Activated CD8-positive, alpha-beta memory T cell treated with anti-CD3 and anti-CD28 coated beads, Interleukin-2, amount 10 ng/mL, durations not matched to agents 7 days and 5 days (primary cell): ENCODE measurements around the gene NRM. TPM values are rescaled to one million over a fixed set of nuclear protein-coding genes. Genes with fewer than 3 reads are reported as not detected.

Experiments used
- ATAC-seq: fragments of 150-1000 bp; cut with Tn5 transposase; one replicate; pipeline ENCODE4 v1.10.0; 2021; ENCODE audit warnings: moderate library complexity
- CTCF ChIA-PET: fragments of 350-600 bp; sonication (Branson Sonifier 250); formaldehyde crosslinking; loops from one replicate; lab custom pipeline; 2021; ENCODE audit warnings: antibody characterized with exemption; lab: Charles Lee
- DNase-seq: peaks from one replicate; pipeline ENCODE4 v3.0.0-alpha.2; 2020
- H3K27ac Mint-ChIP-seq: one replicate; pipeline ENCODE4 v1.8.0; 2021; ENCODE audit warnings: mild to moderate bottlenecking, mixed read lengths
- H3K27me3 Mint-ChIP-seq: one replicate; pipeline ENCODE4 v1.8.0; 2021; ENCODE audit warnings: mixed read lengths
- H3K36me3 Mint-ChIP-seq: one replicate; pipeline ENCODE4 v1.8.0; 2021; ENCODE audit warnings: mild to moderate bottlenecking, mixed read lengths
- H3K4me1 Mint-ChIP-seq: one replicate; pipeline ENCODE4 v1.8.0; 2021; ENCODE audit warnings: mixed read lengths
- H3K4me3 Mint-ChIP-seq: one replicate; pipeline ENCODE4 v1.8.0; 2021; ENCODE audit warnings: mild to moderate bottlenecking, moderate library complexity, mixed read lengths
- H3K9me3 Mint-ChIP-seq: one replicate; pipeline ENCODE4 v1.8.0; 2022; ENCODE audit warnings: low read depth, mixed read lengths
- total RNA-seq, 2 experiments: library from RNA; stranded (reverse); gene quantifications; one replicate each; pipeline ENCODE4 v1.2.3, GENCODE V29; 2021

The NRM gene
- total RNA-seq, 2 experiments from 2014 or later, result 30.2 to 36.4 TPM

DNA sequence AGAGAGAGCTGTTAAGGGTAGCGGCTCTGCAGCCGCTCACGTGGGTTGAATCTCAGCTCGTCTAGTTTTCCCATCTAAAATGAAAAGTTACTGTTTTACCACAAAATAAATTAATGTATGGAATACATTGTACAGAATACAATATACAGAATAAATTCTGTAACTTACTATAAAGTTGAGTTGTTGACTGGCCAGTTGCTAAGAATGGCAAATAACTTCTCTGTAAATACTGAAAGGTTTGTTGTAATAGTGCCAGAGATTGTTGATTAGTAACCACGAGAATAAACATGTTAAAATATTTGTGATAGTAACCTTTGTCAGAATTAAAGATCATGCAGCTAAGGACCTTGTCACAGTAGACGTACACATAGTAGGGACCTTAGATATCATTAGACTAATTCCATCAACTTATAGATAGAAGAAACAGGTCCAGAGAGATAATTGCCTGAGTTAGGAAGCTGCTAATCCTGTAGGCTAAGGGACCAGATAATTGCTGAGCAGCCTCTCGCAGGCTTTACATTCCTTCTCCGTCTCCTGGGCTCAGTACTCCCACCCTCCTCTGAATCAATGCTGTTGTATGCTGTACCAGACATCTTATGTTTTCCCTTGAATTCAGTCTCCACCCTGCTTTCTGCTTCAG lies 544 bp upstream of the NRM start:
- Mint-ChIP-seq H3K36me3 (peaks cover 5% of the 10 kb centered on the region), H3K9me3 (no peaks in the 10 kb centered on the region), H3K27ac (peak overlapping the region; percentile 58), H3K4me1 (peaks cover 40% of the 10 kb centered on the region), H3K4me3 (peak overlapping the region; percentile 80), H3K27me3 (no peaks in the 10 kb centered on the region)
- CTCF ChIA-PET, result interaction anchor here (0.9 to 5.3 kb wide), 9 partner anchors 11 to 50 kb away, joined by 3 to 26 read pairs (median 5); partner anchors contain the start of gene DHX16
- no peak for ATAC-seq
- DNase-seq, result no peak

DNA sequence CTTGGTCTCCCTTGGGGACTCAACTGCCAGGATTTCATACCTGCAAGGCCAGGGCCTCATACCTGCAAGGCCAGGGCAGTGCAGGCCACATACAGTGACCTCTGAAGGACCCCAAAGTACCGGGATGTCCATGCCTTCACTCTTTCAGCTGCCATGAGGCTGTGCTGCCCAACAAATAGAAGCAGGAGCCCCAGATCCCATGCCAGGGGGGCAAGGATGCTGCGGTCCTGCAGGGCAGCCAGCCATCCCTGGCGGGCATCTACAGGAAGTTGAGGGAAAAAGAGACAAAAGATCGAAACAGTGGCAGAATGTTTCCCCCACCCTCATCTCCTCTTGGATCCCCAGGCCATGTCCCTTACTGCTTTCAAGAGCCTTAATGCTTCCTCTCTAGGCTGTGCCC lies 799 bp downstream of the NRM start:
- CTCF ChIA-PET, result interaction anchor here (0.8 to 5.3 kb wide), 7 partner anchors 10 to 145 kb away, joined by 3 to 26 read pairs (median 21); partner anchors contain the start of gene DHX16
- DNase-seq (no peak), ATAC-seq (no peak)
- Mint-ChIP-seq H3K4me1 (peaks cover 40% of the 10 kb centered on the region), H3K4me3 (peak overlapping the region; percentile 80), H3K36me3 (peaks cover 18% of the 10 kb centered on the region), H3K9me3 (no peaks in the 10 kb centered on the region), H3K27ac (peak overlapping the region; percentile 77), H3K27me3 (no peaks in the 10 kb centered on the region)

DNA sequence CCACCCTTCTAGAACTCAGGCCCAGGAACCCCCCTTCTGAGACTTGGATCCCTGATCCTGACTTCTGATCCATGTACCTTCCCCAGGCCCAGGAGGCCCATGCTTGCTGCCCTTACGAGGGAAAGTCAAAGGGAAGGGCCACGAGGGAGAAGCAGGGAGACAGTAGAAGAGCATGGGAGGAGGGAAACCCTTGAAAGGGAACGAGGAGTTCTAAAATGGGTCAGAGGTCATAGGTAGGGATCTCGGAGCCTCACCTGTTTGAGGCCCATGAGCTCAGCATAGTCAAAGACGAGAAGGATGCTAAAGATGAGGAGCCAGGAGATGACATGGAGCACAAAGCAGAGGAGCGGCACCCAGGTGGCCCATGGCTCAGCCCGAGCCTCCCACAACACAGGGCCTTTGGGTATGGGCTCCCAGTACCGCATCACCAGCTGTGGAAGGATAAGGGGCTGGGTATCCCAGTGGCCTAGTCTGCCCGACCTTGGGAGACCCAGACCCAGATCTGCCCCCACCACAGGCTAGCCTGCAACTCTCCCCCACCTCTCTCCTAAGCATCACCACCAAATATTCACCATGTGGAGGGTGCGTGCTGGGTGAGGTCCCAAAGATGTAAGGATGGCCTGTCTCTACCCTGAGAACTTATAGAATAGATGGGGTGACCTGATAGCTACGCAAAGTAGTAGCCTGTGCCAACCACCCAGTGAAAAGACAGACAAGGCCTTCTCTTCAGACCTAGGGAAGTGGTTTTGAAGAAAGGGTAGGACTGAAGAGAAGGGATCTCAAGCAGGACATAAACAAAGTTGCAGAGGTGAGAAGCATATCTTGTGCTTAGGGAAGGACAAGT lies 1.5 kb downstream of the NRM start:
- no peak for ATAC-seq
- H3K36me3 Mint-ChIP-seq, result peaks cover 20% of the 10 kb centered on the region
- H3K27me3 Mint-ChIP-seq, result no peaks in the 10 kb centered on the region
- no peaks in the 10 kb centered on the region for H3K9me3 Mint-ChIP-seq
- H3K4me3 Mint-ChIP-seq, result peak overlapping the region; percentile 80
- DNase-seq, result no peak
- CTCF ChIA-PET, result interaction anchor here (0.8 to 4.9 kb wide), 7 partner anchors 10 to 145 kb away, joined by 3 to 23 read pairs (median 12); partner anchors contain the start of gene MDC1
- peaks cover 40% of the 10 kb centered on the region for H3K4me1 Mint-ChIP-seq
- peak overlapping the region; percentile 77 for H3K27ac Mint-ChIP-seq

DNA sequence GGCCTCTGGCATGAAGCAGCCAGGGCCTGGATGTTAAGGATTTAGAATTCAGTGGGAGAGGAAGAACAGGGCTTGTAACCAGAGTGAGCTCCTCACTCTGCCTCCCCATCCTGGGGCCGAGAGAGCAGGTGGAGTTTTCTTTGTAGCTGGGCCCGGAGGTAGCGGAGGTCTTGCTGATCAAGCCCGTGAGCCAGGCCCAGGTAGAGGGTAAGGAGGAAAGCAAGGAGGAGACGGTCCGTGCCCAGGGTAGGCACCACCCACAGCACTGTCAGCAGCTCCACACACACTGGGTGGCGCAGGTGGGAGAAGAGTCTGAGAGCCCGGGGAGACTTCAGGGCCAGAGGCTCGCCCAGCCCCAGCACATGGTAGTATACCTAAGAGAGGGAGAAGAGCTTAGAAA lies 2.2 kb downstream of the NRM start:
- CTCF ChIA-PET, result interaction anchor here (0.9 to 4.9 kb wide), 9 partner anchors 10 to 225 kb away, joined by 3 to 23 read pairs (median 7); partner anchors contain the start of genes MDC1, MRPS18B, PPP1R10 and VARS2
- H3K4me1 Mint-ChIP-seq, result peaks cover 40% of the 10 kb centered on the region

GRCh38 chr6:30687659-30688431 lies 2.9 kb downstream of the NRM start:
- DNase-seq (no peak), ATAC-seq (no peak)
- peak overlapping the region; percentile 87 for H3K27ac Mint-ChIP-seq
- peaks cover 40% of the 10 kb centered on the region for H3K4me1 Mint-ChIP-seq
- CTCF ChIA-PET, result interaction anchor here (0.6 to 4.9 kb wide), 11 partner anchors 9 to 226 kb away, joined by 3 to 23 read pairs (median 7); partner anchors contain the start of genes MDC1, MRPS18B, PPP1R10 and TUBB
- peak overlapping the region; percentile 90 for H3K4me3 Mint-ChIP-seq
- no peaks in the 10 kb centered on the region for H3K9me3 Mint-ChIP-seq
- H3K27me3 Mint-ChIP-seq, result no peaks in the 10 kb centered on the region
- peaks cover 34% of the 10 kb centered on the region for H3K36me3 Mint-ChIP-seq

More for the DNA sequence above, 2.2 kb downstream of the NRM start:
- Mint-ChIP-seq H3K36me3 (peaks cover 26% of the 10 kb centered on the region), H3K9me3 (no peaks in the 10 kb centered on the region), H3K27me3 (no peaks in the 10 kb centered on the region), H3K4me3 (peak overlapping the region; percentile 90), H3K27ac (peak overlapping the region; percentile 87)
- no peak for DNase-seq
- ATAC-seq, result no peak

DNA sequence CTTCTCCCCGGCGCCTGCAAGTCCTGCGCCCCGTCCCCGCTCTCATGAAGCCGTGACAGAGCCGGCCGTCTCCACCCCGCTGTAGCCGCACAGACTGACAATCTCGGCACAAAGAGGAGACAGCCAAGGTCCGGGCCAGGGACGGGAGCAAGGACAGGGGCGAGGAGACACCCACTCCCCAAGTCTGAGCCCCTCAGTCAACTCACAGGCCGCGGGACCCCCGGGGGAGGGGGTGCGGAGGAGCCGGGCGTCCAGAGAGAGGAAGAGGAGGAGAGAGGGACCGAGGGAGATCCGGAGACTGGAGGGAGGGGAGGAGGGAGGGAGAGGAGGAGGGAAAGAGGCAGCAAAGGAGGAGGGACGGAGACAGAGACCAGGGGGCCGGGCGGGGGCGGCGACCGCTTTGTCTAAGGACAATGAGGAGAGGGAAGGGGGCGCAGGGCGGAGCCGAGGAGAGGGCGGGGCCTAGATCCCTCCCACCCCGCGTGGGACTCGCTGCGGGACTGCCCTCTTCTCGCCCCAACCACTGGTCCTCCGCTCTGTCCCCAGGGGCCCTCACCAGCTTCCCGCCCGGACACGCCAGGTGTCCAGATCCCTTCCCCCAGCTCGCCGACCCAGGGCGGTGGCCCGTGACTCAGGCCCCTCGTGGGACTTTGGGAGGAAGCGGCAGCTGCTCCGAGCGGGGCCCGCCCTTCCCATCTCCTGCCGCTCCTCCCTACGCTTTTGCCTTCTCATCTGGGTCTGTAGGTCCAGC lies 3.7 kb downstream of the NRM start:
- no peaks in the 10 kb centered on the region for H3K9me3 Mint-ChIP-seq
- H3K27ac Mint-ChIP-seq, result peak overlapping the region; percentile 87
- peak; percentile 37 for ATAC-seq

DNA sequence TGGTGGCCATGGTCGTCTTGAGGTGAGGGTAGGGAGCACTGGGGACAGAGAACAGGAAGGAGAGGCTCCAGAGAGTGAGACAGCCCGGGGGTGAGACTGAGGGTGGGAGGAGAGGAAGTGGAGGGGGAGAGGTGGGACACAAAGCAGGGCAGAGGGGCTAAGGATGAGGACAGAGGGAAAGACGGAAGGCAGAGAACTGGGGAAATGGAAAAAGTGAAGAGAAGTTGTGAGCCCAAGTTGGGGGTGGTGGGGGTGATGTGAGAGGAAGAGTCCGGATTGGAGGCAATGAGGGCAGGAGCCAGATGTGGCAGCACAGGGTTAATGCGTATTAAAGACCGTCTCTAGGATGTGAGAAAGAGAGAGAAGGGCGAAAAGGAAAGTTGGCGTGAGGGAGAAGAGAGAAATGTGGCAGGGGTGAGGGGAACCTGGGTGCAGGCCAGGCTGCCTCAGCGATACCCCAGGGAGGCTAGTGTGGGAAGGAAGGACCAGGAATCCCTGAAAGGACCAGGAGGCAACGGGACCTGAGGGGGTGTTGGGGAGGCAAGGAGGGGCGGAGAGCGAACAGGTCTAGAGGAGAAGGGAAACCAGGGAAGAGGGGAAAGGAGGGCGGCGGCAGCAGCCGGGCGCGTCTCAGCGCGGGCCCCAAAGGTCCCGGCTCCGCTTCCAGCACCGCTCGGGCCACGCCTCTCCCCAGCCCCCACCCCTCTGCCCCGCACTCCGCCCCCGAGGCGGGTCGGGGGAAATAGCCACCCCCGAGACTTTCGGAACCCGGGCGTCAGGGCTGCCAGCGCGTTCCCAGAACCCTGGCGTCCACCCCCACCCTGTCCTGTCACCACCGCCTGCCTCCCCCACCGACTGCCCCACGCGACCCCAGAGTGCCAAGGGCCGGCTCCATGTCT lies 4.5 kb downstream of the NRM start, which contains the start of gene PPP1R18:
PPP1R18 (minus strand) TSS at position 637 of the 899 bp plus-strand sequence; CDS start at position 10, 627 bp downstream.
- Mint-ChIP-seq H3K36me3 (peaks cover 47% of the 10 kb centered on the region), H3K27ac (peak within 1 kb of the TSS; percentile 87), H3K27me3 (no peaks in the 10 kb centered on the region), H3K9me3 (no peaks in the 10 kb centered on the region), H3K4me3 (peak within 1 kb of the TSS; percentile 90), H3K4me1 (peaks cover 34% of the 10 kb centered on the region)
- peak; percentile 43 for ATAC-seq
- DNase-seq, result peak; percentile 89
- CTCF ChIA-PET, result interaction anchor here (1.2 to 23.7 kb wide), 4 partner anchors 14 to 40 kb away, joined by 3 to 936 read pairs (median 6); partner anchors contain the start of genes DHX16, FLOT1, MDC1 and TUBB

More for the DNA sequence above, 3.7 kb downstream of the NRM start:
- Mint-ChIP-seq H3K36me3 (peaks cover 40% of the 10 kb centered on the region), H3K4me3 (peak overlapping the region; percentile 90), H3K4me1 (peaks cover 38% of the 10 kb centered on the region), H3K27me3 (no peaks in the 10 kb centered on the region)
- CTCF ChIA-PET, result interaction anchor here (0.6 to 4.9 kb wide), 9 partner anchors 8 to 72 kb away, joined by 3 to 23 read pairs (median 7); partner anchors contain the start of genes MDC1 and TUBB
- peak; percentile 88 for DNase-seq

DNA sequence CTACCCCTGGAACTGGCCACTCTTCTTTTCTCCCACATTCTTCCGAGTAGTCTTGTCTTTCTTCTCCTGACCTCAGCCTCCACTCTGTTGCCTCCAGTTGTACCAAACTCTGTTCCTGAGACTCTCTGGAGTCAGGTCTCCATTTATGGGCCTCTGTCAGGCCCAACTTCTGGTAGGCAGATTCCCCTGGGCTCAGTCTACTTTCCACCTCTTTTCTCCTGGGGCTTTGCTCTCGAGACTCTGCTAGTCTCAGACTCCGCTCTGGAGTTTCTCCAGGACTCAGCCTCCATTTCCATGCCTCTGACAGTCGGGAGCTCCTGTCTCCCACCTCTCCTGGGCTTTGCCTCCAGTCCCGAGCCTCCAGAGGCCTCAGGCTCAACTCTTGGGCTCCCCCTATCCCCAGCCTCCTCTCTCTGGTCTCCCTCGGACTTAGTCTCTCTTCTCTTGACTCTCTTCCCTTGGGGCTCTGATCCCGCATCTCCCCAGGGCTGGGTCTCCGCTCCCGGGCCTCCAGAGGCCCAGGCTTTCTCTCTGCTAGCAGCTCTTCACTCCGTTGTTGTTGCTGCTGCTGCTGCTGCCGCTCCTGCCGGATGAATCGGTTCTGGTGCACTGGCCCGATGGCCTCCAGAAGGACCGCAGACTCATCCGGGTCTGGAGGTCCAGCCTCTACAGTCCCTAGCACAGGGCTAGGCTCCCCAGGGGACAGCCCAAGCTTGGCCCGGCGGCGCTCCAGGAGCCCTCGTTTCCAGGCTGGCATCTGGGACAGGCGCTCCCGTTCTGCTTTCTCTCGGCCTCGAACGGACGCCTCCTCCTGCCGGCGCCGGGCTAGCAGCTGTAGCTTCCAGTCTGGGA lies 5.4 kb downstream of the NRM start:
- H3K36me3 Mint-ChIP-seq, result peaks cover 54% of the 10 kb centered on the region
- ATAC-seq (no peak), DNase-seq (peak; percentile 65)
- no peaks in the 10 kb centered on the region for H3K27me3 Mint-ChIP-seq
- H3K9me3 Mint-ChIP-seq, result no peaks in the 10 kb centered on the region
- CTCF ChIA-PET, result interaction anchor here (1.2 to 23.7 kb wide), 6 partner anchors 11 to 41 kb away, joined by 3 to 936 read pairs (median 6); partner anchors contain the start of genes DHX16, FLOT1, MDC1 and TUBB
- H3K4me1 Mint-ChIP-seq, result peaks cover 35% of the 10 kb centered on the region
- peak overlapping the region; percentile 90 for H3K4me3 Mint-ChIP-seq
- H3K27ac Mint-ChIP-seq, result peak overlapping the region; percentile 87

DNA sequence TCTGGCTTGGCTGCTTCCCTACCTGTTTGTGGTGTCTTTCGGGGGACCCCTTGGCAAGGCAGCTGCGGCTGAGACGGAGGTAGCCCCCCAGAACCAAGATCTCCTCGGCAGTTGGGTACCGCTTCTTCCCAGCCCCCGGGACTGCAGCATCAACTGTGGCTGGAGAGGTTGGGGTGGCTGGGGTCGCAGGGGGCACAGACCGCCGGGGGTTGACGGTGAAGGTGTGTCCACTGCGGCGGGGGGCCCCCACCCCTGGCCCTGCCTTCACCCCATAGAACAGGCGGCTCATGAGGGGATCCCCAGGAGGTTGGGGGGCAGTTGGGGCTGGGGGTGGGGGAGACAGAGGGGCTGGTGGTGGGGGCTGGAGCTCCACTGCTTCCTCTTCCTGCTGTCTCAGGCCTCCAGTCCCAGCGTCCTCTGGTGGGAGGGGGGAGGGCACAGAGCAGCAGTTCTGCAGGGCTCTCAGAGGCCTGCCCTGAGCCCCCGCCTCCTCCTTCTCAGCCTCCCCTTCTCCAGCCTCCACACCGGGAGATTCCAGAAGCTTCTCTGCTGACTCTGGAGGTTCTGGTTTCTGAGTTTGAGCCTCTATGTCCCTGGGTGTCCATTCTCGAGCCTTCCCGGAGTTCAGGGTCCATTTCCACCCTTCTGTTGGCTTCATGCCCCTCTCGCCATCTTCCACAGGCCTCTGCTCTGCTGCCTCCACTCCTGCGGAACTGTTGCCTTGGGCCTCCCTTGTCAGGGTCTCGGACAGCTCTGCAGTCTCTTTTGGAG lies 6.2 kb downstream of the NRM start:
- CTCF ChIA-PET, result interaction anchor here (1.3 to 23.7 kb wide), 5 partner anchors 10 to 42 kb away, joined by 4 to 936 read pairs (median 8); partner anchors contain the start of genes DHX16, FLOT1, MDC1 and TUBB
- ATAC-seq (peak; percentile 6), DNase-seq (peak; percentile 86)
- peaks cover 34% of the 10 kb centered on the region for H3K4me1 Mint-ChIP-seq
- peak overlapping the region; percentile 90 for H3K27ac Mint-ChIP-seq
- peak overlapping the region; percentile 90 for H3K4me3 Mint-ChIP-seq
- H3K27me3 Mint-ChIP-seq, result no peaks in the 10 kb centered on the region
- peaks cover 62% of the 10 kb centered on the region for H3K36me3 Mint-ChIP-seq
- no peaks in the 10 kb centered on the region for H3K9me3 Mint-ChIP-seq

DNA sequence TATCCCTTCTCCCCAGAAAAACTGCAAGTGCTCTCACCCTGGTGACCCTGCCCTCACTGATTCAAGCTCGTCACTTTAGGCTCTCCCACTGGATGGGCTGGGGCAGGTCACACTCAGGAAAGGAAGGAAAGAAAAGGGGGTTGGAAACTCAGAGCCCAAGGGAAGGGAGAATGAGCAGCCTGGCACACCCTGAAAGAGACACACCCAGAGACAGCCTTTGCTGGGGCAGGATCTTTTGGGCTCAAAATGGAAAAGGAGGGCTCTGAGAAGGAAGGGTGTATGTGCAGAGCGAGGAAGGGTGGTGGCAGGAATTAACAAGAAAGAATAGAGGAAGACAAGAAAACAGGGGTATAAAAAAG lies 6.8 kb downstream of the NRM start:
- DNase-seq (no peak), ATAC-seq (no peak)
- H3K36me3 Mint-ChIP-seq, result peaks cover 68% of the 10 kb centered on the region
- peak overlapping the region; percentile 90 for H3K4me3 Mint-ChIP-seq
- CTCF ChIA-PET, result interaction anchor here (0.8 to 23.7 kb wide), 5 partner anchors 9 to 69 kb away, joined by 3 to 936 read pairs (median 8); partner anchors contain the start of genes DHX16, FLOT1, MDC1 and TUBB
- peak overlapping the region; percentile 90 for H3K27ac Mint-ChIP-seq
- no peaks in the 10 kb centered on the region for H3K27me3 Mint-ChIP-seq
- H3K4me1 Mint-ChIP-seq, result peaks cover 32% of the 10 kb centered on the region
- no peaks in the 10 kb centered on the region for H3K9me3 Mint-ChIP-seq
